Neuronal stem cell (in vitro differentiated cells): ENCODE results near the gene PRKAG1.

ENCODE experiments used
- DNase-seq: peaks from one replicate; pipeline ENCODE4 v3.0.0-alpha.2; 2013; ENCODE audit warnings: low spot score
- H2AFZ ChIP-seq: one replicate; pipeline ENCODE4 v1.6.1; 2013; ENCODE audit warnings: mild to moderate bottlenecking, low read length, inconsistent platforms
- H2AK5ac ChIP-seq: 2 replicates; pipeline ENCODE4 v1.6.1; 2013; ENCODE audit warnings: low read depth, mild to moderate bottlenecking, inconsistent platforms, low read length, moderate library complexity, mixed read lengths
- H2BK120ac ChIP-seq: 2 replicates; pipeline ENCODE4 v1.6.1; 2013; ENCODE audit warnings: low read depth, mild to moderate bottlenecking, inconsistent platforms, low read length, moderate library complexity, mixed read lengths
- H2BK12ac ChIP-seq: one replicate; pipeline ENCODE4 v1.6.1; 2013; ENCODE audit warnings: low read length, inconsistent platforms
- H2BK15ac ChIP-seq: 2 replicates; pipeline ENCODE4 v1.6.1; 2013; ENCODE audit warnings: mild to moderate bottlenecking, low read length, inconsistent platforms, mixed read lengths
- H2BK5ac ChIP-seq: one replicate; pipeline ENCODE4 v1.6.1; 2013; ENCODE audit warnings: inconsistent platforms, mild to moderate bottlenecking, low read length, moderate library complexity
- H3K14ac ChIP-seq: one replicate; pipeline ENCODE4 v1.6.1; 2013; ENCODE audit warnings: low read length, inconsistent platforms
- H3K18ac ChIP-seq: 2 replicates; pipeline ENCODE4 v1.6.1; 2013; ENCODE audit warnings: low read length, inconsistent platforms
- H3K23ac ChIP-seq: 2 replicates; pipeline ENCODE4 v1.6.1; 2013; ENCODE audit warnings: low read depth, mild to moderate bottlenecking, mixed read lengths, low read length, inconsistent platforms; ENCODE audit not compliant: poor library complexity
- H3K27ac ChIP-seq: replicated peaks from 3 replicates; pipeline ENCODE4 v1.5.1; 2013; ENCODE audit warnings: low read length, inconsistent platforms
- H3K27me3 ChIP-seq, 3 experiments: 2 replicates each; pipeline ENCODE4 v1.6.1; 2013; ENCODE audit warnings: low read length in 3 of 3, mild to moderate bottlenecking in 2 of 3, inconsistent platforms in 1 of 3, low read depth in 1 of 3, mixed read lengths in 1 of 3, moderate library complexity in 1 of 3; ENCODE audit not compliant: control insufficient read depth in 3 of 3, insufficient read depth in 3 of 3
- H3K36me3 ChIP-seq, 2 donors: replicated peaks in 1 of 2; 2 replicates each; pipeline ENCODE4 v1.6.1; 2013; ENCODE audit warnings: low read length in 2 of 2; ENCODE audit not compliant: control insufficient read depth in 2 of 2, insufficient read depth in 2 of 2
- H3K4ac ChIP-seq: 2 replicates; pipeline ENCODE4 v1.6.1; 2013; ENCODE audit warnings: inconsistent platforms, mild to moderate bottlenecking, low read length, moderate library complexity
- H3K4me1 ChIP-seq, 2 donors: 1 replicate in 1 of 2; 2 replicates in 1 of 2; pipeline ENCODE4 v1.6.1; 2013; ENCODE audit warnings: low read length in 2 of 2, low read depth in 1 of 2; ENCODE audit not compliant: control insufficient read depth in 2 of 2, insufficient read depth in 1 of 2
- H3K4me2 ChIP-seq: one replicate; pipeline ENCODE4 v1.6.1; 2013; ENCODE audit warnings: mild to moderate bottlenecking, low read length, inconsistent platforms; ENCODE audit not compliant: insufficient read depth, poor library complexity, severe bottlenecking
- H3K4me3 ChIP-seq, 2 donors: 2 replicates each; pipeline ENCODE4 v1.5.1; 2013; ENCODE audit warnings: low read length in 2 of 2, mild to moderate bottlenecking in 2 of 2, inconsistent platforms in 1 of 2, moderate library complexity in 1 of 2
- H3K79me1 ChIP-seq: one replicate; pipeline ENCODE4 v1.6.1; 2013; ENCODE audit warnings: low read depth, mild to moderate bottlenecking, inconsistent platforms, low read length, moderate library complexity
- H3K9ac ChIP-seq: one replicate; pipeline ENCODE4 v1.6.1; 2013; ENCODE audit warnings: mild to moderate bottlenecking, low read depth, low read length, inconsistent platforms; ENCODE audit not compliant: poor library complexity
- H3K9me3 ChIP-seq, 2 donors: replicated peaks in 1 of 2; 2 replicates each; pipeline versions ENCODE3 to v1.6.1; 2013; ENCODE audit warnings: low read length in 2 of 2, mild to moderate bottlenecking in 2 of 2, inconsistent platforms in 1 of 2, low read depth in 1 of 2, mixed read lengths in 1 of 2, moderate library complexity in 1 of 2; ENCODE audit not compliant: control insufficient read depth in 2 of 2, insufficient read depth in 1 of 2
- H4K8ac ChIP-seq: one replicate; pipeline ENCODE4 v1.6.1; 2013; ENCODE audit warnings: low read depth, mild to moderate bottlenecking, inconsistent platforms, low read length, moderate library complexity
- H4K91ac ChIP-seq: one replicate; pipeline ENCODE4 v1.6.1; 2013; ENCODE audit warnings: low read length, low read depth, mild to moderate bottlenecking, inconsistent platforms; ENCODE audit not compliant: poor library complexity
- WGBS, 2 donors: extraction: QIAGEN DNeasy Blood & Tissue Kit; methylation state at CpG; one replicate each; pipeline ENCODE4 v1.1.7; 2013; ENCODE audit warnings: missing lambda C conversion rate in 2 of 2, mixed read lengths in 1 of 2; ENCODE audit not compliant: insufficient read length in 2 of 2, insufficient replicate concordance in 1 of 2; ENCODE audit errors: extremely low coverage in 2 of 2; 5-methylcytosine and 5-hydroxymethylcytosine counted together

PRKAG1 gene

GRCh38 chr12:48966177-48966895, 52.2 kb downstream of the PRKAG1 start:
- H2BK5ac ChIP-seq: no peak overlapping the region
- H3K4ac ChIP-seq: no peak overlapping the region
- H3K4me1 ChIP-seq: peaks cover 9 to 12% of the 10 kb centered on the region in 2 donors
- H2BK12ac ChIP-seq: no peak overlapping the region
- H3K4me2 ChIP-seq: no peak overlapping the region
- no peaks in the 10 kb centered on the region for H3K36me3 ChIP-seq
- H2BK120ac ChIP-seq: no peak overlapping the region
- no peaks in the 10 kb centered on the region for H3K79me1 ChIP-seq
- no peak overlapping the region for H3K27ac ChIP-seq
- H3K9me3 ChIP-seq: peaks cover 0 to 3% of the 10 kb centered on the region in 2 donors
- H2BK15ac ChIP-seq: no peak overlapping the region
- H3K9ac ChIP-seq: no peak overlapping the region
- peak overlapping the region; percentile 61 for H3K18ac ChIP-seq
- no peak overlapping the region for H2AFZ ChIP-seq
- H3K4me3 ChIP-seq: no peak overlapping the region
- H4K91ac ChIP-seq: no peak overlapping the region
- no peak overlapping the region for H4K8ac ChIP-seq
- peak overlapping the region; percentile 44 for H2AK5ac ChIP-seq
- WGBS, 2 donors: no CpG with 5 or more reads among the region's 20 CpGs
- peaks cover 18 to 66% (median 56%) of the 10 kb centered on the region in 3 experiments for H3K27me3 ChIP-seq
- H3K14ac ChIP-seq: peak overlapping the region; percentile 73
- DNase-seq: no peak
- H3K23ac ChIP-seq: peak overlapping the region; percentile 75

- Histone ChIP-seq H3K36me3 (no peaks in the 10 kb centered on the region), H2BK12ac (no peak overlapping the region), H2AFZ (no peak overlapping the region), H3K4ac (no peak overlapping the region), H2BK120ac (no peak overlapping the region), H3K27me3 (peaks cover 9 to 57% (median 46%) of the 10 kb centered on the region in 3 experiments), H4K91ac (no peak overlapping the region), H2BK15ac (no peak overlapping the region), H2AK5ac (no peak overlapping the region), H3K4me2 (no peak overlapping the region), H3K27ac (no peak overlapping the region), H4K8ac (no peak overlapping the region), H3K9ac (no peak overlapping the region), H3K4me3 (no peak overlapping the region), H3K14ac (no peak overlapping the region), H3K9me3 (peaks cover 0 to 3% of the 10 kb centered on the region in 2 donors), H3K4me1 (peaks cover 2 to 4% of the 10 kb centered on the region in 2 donors), H2BK5ac (no peak overlapping the region), H3K79me1 (no peaks in the 10 kb centered on the region), H3K23ac (no peak overlapping the region), H3K18ac (no peak overlapping the region)
- DNase-seq: no peak
These were observed 53.2 kb downstream of the PRKAG1 start for GRCh38 chr12:48965298-48965838.

- no peaks in the 10 kb centered on the region for H3K79me1 ChIP-seq
- no peak overlapping the region for H3K14ac ChIP-seq
- no peak overlapping the region for H3K18ac ChIP-seq
- H2AFZ ChIP-seq: no peak overlapping the region
- H3K9me3 ChIP-seq: no peaks in the 10 kb centered on the region
- peaks cover 0 to 3% of the 10 kb centered on the region in 2 donors for H3K4me1 ChIP-seq
- no peak overlapping the region for H3K23ac ChIP-seq
- H4K8ac ChIP-seq: no peak overlapping the region
- no peak for DNase-seq
- H2BK5ac ChIP-seq: no peak overlapping the region
- no peak overlapping the region for H2BK120ac ChIP-seq
- H3K9ac ChIP-seq: no peak overlapping the region
- H2AK5ac ChIP-seq: no peak overlapping the region
- H3K27ac ChIP-seq: no peak overlapping the region
- H3K36me3 ChIP-seq: no peaks in the 10 kb centered on the region
- no peak overlapping the region for H4K91ac ChIP-seq
- peaks cover 0 to 27% (median 17%) of the 10 kb centered on the region in 3 experiments for H3K27me3 ChIP-seq
- no peak overlapping the region for H3K4me2 ChIP-seq
- H2BK12ac ChIP-seq: no peak overlapping the region
- no peak overlapping the region for H3K4me3 ChIP-seq
- H3K4ac ChIP-seq: no peak overlapping the region
- no peak overlapping the region for H2BK15ac ChIP-seq
These were observed 56.8 kb downstream of the PRKAG1 start for GRCh38 chr12:48961801-48962200.

GRCh38 chr12:48961331-48961730, 57.2 kb downstream of the PRKAG1 start:
- H3K14ac ChIP-seq: peak overlapping the region; percentile 25
- H4K8ac ChIP-seq: no peak overlapping the region
- no peak overlapping the region for H3K23ac ChIP-seq
- no peak for DNase-seq
- H2BK5ac ChIP-seq: no peak overlapping the region
- H3K18ac ChIP-seq: peak overlapping the region; percentile 28
- H2AFZ ChIP-seq: no peak overlapping the region
- H3K79me1 ChIP-seq: no peaks in the 10 kb centered on the region
- peak overlapping the region; percentile 77 for H4K91ac ChIP-seq
- no peak overlapping the region for H2BK15ac ChIP-seq
- no peak overlapping the region for H3K9ac ChIP-seq
- no CpG with 5 or more reads among the region's 4 CpGs for WGBS, 2 donors
- no peak overlapping the region for H3K4me3 ChIP-seq
- peaks cover 0 to 3% of the 10 kb centered on the region in 2 donors for H3K4me1 ChIP-seq
- peaks cover 0 to 22% (median 13%) of the 10 kb centered on the region in 3 experiments for H3K27me3 ChIP-seq
- H2BK120ac ChIP-seq: no peak overlapping the region
- H2BK12ac ChIP-seq: no peak overlapping the region
- no peaks in the 10 kb centered on the region for H3K36me3 ChIP-seq
- H3K4me2 ChIP-seq: no peak overlapping the region
- H3K4ac ChIP-seq: no peak overlapping the region
- H3K27ac ChIP-seq: no peak overlapping the region
- peak overlapping the region; percentile 22 for H2AK5ac ChIP-seq
- no peaks in the 10 kb centered on the region for H3K9me3 ChIP-seq
